Measurements from ENCODE around the gene PLXNA4.

PLXNA4 gene

DNA sequence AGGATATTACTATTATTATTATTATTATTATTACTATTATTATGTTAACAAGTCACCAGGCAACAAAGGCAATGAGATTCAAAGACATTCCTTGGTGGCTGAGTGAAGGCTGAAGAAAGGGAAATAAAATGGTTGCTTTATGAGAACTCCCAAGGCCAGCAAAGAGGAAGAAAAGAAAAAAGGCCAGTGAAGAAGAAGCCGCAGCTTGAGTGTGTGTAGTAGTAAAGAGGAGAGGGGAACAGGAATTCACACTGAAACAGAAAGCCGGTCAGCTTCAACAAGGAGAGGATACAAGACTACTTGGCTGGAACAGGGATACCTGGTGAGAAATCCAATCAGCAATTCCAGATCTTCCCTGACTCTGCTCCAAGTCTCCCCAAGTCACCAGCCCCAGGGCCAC, 42.4 kb downstream of the PLXNA4 start:
- ATAC-seq (no peak), DNase-seq (no peak)

DNA sequence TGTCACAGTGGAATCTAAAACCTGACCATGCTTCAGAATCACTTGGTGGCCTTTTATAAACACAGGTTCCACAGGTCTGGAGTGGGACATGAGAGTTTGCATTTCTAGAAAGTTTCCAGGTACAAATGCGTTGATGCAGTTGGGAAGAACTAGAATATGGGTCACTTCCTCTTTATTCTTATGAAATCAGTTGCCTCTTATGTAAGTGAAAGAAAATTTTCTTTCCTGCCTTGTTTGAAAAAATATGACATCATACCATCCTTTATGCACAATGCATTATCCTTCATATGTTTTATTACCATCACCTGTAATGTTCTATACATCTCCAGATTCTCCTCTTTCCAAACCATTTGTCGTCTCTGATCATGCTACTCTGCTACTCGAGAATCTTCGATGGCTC, 44.0 kb downstream of the PLXNA4 start:
- ATAC-seq, result no peak
- no peak for DNase-seq

DNA sequence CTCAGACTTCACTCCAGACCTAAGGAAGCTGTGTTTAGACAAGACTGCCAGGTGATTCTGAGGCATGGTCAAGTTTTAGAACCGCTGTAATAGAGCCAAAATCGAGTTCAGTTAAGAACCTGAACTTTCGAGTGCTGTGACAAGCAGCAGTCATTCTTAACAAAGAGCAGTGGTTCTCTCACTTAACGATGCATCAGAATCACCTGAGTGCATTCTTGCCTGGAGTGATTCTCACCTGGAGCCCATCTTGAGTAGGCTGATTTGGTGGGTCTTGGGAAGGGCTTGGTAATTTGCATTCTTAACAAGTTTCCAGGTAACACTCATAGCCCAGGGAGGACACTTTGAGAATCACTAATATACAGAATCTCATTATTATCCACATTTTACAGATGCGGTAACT, 44.7 kb downstream of the PLXNA4 start:
- no peak for ATAC-seq

DNA sequence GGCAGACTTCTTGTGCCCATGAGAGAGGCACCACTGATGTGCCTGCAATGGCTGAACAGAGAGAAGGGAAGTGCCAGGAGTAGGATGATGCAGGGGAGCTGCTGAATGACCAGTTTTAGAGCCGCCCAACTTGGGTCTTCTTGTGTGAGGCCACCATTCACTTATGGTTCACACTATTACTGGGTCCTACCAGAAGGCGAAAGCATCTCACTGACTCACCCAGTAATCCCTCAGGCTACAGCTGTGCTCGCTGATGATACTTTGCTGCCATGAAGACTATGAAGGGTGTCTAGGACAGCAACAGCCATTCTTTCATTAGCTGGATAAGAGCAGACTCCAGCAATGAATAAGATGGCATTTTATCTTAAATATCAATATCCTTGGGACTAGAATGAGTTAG, 47.6 kb downstream of the PLXNA4 start:
- DNase-seq, result no peak
- ATAC-seq, result no peak

More for the DNA sequence above, 44.7 kb downstream of the PLXNA4 start:
- DNase-seq, result no peak

DNA sequence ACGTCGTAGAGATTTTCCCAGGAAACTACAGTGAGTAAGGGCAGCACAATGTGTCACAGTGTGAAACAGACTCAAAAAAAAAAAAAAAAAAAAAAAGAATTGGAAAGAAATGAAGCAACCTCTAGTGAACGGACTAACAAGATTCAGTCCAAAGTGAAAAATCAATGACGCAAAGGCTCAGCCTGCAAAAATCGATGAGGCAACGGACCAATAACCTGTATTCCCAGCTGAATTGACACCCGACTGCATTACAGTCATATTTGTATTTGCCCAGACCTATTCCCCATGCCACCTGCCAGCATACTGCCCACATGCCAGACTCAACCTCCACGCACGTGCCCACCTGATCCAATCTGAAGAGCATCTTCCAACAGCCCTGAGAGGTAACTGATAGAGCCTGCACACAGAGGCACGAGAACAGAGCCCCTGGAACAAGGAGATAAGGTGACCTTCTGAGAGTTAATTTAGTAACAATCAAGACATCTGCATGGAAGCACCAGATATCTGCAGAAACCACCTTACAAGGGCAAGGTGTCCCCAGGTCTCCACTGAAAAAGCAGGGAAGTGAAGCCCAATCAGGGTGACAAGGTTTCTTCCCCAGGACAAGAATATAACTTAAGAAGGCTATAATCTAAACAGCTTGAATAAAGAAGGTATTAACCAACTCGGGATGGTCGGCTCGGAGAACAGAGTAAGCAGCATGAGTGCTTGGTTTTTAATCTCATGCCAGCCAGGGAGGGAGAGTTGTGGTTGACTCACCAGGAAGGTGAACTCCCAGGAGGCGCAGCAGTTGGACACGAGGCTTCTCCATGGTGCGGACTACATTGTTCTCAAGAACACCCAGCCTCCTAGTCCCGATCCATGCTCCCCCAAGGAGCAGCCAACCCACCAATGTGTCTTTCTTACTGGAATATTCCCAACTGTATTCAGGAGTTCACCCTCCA, 48.5 kb downstream of the PLXNA4 start:
- DNase-seq, result no peak
- no peak for ATAC-seq

DNA sequence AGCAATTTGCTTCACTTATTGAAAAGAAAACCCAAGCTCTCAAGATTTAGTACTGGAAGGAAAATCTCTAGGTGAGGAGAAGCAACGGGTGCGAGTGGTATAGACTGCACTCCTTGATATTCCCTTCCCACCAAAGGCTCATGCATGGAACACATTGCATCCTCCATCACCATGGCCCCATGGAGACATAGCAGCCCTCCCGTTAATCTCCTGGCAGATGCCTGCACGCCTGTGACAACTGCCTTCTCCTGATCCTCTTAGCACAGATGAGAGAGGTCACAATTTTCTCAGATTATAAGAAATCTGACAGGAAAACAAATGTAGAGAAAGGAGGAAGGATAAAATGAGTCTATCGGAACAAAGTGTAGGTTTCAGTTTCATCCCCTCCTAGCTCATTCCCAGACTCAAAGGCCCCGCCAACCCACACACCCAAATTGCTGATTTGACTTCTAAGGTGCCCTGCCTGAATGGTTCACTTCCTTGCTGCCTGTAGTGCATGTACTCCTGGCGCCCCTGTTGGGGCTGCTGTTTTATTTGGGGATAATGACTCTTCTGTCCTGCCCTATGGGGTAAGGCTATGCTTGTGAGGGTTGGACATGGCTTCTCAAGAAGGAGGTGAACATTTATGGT, 50.0 kb downstream of the PLXNA4 start:
- DNase-seq (peak; percentile 12), ATAC-seq (peak; percentile 53)

DNA sequence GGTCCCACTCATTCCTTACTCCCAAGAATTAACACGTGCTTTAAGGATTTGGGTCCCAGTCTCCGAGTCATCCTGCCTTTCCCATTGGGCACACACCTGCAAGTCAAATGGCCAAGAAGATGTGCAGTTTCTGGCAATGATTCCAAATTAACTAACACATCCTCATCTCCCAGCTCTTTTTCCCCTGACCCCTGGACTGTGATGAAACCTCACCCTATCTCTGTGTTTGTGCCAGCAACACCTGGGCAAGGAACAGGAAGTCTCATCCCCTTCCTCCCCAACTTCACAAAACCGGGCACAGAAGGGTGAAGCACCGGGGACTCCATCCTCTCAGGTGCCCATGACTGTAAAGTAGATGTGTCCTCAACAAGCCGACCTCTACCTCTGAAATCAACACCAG, 54.8 kb downstream of the PLXNA4 start:
- DNase-seq (no peak), ATAC-seq (no peak)

DNA sequence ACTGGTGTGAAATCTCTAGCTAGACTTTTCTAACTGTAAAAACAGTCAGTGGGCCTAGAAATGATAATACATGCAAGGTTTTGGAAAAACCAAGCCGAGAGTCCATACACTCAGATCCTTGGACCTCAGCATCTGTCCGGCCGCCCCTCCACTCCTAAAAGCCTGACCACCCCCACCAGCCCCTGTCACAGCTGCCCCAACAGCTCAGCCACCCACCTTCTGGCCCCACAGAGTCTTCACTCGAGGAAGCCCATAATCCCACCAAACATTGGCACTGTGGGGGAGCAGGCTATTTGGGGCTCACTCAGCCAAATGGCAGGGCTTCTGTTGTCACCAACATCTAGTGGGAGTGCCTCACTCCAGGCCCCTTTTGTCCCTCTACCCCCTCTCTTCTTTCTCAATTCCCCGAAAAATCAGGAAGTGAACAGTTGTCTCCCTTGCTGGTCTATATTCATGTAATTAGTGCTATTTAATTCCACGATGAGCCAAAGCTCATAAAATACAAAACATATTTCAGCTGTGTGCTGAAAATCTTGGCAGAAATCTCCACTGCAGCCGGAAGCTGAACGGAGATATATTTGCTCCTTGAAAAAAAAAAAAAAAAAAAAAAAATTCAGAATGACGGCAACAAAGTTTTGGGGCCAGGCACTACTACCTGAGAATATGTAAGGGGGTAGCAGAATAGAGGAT, 55.5 kb downstream of the PLXNA4 start:
- DNase-seq (no peak), ATAC-seq (no peak)

DNA sequence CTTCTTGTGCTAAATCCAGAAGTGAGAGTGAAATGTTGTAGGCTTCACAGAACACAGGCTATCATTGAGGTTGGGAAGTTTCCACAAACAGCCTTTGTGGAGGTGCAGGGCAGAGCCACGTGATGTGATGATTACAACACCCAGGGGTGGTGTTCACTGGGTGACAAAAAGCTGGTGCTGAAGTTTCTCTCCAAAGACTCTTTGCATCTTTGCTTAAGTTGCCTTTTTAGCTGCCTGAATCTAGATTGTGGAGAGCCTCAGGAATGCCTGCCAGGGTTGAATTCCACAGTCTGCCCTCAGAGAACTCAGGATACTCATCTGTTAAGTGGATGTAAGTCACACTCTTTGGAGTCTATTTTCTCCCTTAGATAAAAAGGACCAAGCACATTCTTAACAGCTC, 56.3 kb downstream of the PLXNA4 start:
- ATAC-seq (no peak), DNase-seq (no peak)

DNA sequence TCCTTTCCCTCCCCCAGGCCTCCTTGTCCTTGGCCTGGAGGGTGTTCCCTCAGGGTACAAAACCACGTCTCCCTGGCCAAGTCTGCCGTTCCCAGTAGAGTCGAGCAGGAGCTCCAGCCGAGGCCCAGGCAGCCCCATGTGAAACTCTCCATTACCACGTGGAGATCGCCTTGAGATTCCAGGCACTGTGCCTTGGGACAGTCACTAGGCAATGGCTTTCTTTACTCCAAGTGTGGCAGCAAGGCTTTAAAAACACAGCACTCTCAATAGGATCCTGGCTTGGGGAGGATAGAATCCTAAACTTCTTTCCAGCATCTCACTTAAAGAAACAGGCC, 57.5 kb downstream of the PLXNA4 start:
- DNase-seq (no peak), ATAC-seq (no peak)

DNA sequence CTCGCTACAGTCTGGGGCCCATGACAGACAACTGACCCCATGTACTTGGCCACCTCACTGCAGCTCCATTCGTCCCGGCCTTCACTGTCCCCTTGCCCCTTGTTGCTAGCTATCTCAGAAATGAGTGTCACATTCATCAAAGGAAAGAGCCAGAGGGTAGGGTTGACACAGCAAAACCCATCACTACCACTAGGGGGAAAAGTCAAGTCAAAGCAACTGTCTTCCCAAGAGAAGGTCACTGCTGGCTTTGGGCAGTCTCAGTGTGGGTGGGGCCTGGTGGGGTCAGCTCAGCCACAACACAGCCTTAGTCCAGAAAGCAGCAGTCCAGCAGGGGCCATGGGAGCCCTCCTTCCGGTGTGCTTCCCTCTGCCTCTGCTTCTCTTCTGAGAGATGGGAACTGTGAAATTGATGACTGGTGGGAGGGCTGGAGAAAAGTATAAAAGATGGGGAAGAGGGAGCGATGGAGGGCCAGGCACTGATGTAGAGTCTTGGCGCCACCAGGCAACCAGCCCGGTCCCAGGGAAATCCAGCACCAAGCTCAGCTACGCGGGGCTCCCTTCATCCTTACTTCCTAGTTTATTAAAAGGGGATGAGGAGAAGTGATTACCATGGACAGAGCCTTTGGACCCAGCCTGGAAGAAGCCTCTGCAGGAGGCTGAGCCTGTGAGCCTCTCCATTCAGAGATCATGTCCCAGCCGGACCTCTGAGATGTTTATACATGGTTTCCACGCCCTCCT, 58.0 kb downstream of the PLXNA4 start:
- peak; percentile 15 for ATAC-seq
- DNase-seq, result peak; percentile 16

DNA sequence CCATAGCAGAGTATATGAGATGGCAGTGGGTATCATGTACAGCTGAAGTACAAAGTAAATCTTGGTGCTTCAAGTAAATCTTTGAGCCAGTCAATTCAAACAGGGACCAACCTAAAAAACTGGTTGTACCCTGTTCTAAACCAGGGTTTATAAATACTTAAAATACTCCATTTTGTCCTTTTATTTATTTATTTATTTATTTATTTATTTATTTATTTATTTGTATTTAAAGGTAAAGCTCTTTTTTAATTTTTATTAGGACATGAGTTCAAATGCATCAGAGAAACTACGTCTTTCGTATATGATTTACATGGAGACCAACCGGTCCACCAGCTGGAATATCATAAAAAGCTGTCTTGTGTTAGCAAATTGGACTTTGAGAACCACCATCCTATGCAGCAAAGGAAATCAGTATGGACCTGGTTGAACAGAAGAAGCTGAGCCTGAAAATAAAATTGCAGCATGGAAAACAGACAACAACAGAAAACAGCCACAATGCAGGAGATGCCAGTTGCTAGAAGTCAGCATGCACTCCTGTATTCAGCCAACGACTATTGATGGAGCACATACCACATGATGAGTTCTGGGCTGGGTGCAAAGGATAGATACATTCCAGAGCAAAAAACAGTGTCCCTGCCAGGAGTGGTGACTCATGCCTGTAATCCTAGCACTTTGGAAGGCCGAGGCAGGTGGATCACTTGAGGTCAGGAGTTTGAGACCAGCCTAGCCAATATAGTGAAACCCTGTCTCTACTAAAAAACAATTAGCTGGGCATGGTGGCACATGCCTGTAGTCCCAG, 60.0 kb downstream of the PLXNA4 start:
- no peak for DNase-seq

DNA sequence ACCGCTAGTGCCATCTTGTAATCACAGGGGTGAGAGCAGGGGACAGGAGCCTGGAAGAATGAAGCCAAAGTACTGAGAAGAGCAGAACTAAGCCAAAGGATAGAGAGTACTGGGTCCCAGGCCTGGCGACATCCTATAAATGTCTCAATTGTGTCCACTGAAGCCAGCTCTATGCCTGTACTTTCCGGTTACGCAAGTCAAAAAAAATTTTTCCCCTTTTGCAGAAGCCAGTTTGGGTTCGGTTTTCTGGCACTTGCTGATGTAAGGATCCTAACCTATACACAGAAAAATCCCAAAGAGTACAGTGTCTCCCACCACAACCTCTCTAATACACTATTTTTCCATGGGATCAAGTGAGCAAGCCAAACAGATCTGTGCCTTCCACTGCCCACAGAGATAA, 61.1 kb downstream of the PLXNA4 start:
- no peak for ATAC-seq

More for the DNA sequence above, 60.0 kb downstream of the PLXNA4 start:
- ATAC-seq, result no peak

DNA sequence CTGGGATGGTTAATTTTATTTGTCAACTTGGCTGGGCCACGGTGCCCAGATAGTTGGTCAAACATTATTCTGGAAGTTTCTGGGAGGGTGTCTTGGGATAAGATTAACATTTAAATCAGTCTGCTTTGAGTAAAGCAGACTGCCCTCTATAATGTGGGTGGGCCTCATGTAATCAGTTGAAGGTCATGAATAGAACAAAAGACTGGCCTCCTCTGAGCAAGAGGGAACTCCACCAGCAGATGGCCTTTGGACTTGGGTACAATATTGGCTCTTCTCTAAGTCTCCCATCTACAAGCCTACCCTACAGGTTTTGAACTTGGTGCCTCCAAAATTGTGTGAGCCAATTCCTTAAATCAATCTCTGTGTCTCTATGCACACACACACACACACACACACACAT, 61.8 kb downstream of the PLXNA4 start:
- DNase-seq (no peak), ATAC-seq (no peak)

More for the DNA sequence above, 61.1 kb downstream of the PLXNA4 start:
- DNase-seq, result no peak

DNA sequence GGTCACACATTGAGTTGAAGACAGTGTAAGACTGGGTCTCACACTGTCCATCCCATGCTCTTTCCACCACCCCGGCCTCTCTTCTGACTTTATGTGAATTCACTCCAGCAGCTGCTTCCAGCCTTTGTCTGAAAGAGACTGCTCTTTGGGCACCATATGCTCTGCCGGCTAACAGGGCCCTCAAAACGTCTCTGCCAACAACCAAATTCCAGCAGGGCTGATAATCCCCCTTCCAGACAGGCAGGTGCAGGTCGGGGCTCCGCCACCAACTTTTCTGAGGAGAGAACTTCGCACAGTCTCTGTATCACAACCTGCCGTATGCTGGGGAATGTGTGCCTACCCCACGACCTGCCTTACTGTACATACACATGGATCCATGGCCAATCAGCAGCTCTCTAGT, 64.3 kb downstream of the PLXNA4 start:
- no peak for ATAC-seq
- no peak for DNase-seq

DNA sequence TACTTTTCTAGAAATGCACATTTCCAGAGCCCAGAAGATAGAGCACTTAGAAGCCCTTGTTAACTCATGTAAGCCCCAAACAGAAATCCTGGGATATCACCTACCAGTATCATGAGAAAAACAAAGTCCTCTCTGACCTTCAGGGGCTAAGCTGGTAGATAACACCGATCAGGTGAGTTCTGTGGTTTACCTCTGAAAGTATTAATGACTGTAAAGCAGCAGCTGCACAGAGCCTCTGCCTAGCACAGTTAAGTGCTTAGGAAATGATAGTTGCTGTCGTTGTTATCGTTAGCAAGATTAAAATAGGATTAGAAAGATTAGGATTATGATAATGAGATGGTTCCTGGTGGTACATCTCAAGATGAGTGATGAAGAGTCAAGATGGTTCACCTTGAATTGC, 64.9 kb downstream of the PLXNA4 start:
- ATAC-seq, result no peak
- DNase-seq, result no peak

DNA sequence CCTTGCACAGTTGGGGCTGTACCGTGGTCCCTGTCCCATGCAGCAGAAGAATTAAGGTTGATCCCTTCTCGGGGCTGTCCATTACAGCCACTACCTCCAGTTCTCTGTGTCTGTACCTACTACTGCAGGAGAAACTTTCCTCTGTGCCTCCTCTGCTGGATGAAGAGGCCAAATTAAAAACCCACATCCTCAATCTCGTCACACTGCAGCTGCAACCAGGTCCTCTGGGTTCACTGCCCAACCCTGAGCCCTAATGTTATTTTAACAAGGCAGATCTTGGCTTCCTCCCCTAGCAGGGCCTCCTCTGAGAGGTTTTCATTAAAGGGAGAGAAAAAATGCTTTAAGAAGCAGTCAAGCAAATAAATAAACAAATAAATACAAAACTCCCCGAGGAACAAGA, 66.6 kb downstream of the PLXNA4 start:
- DNase-seq (no peak), ATAC-seq (no peak)

DNA sequence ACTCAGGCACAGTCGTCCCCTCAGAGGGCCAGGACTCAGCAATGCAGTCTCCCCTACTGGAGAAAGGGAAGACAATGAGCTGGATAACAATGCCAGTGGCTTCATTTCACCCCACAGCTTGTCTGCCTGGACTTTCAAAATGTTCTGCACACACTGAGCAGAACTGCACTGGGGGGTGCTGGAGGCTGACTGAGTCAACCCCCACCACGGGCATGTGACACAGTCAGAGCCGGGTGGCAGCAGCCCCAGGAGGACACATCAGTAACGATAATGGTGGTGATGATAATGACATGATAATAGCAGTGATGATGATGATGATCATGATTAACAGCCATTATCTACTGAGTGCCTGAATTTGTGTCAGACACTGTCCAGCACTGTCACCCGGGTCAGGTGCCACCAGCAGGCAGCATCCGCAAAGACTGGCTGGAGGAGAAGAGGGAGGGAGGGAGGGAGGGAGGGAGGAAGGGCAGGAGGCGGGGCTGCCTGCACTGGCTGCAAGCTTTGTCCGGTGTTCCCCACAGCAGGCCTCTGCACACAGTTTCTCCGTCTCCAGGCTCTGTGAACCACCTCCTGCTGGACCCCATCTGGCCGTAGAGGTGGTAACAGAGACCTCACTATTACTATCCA, 67.4 kb downstream of the PLXNA4 start:
- DNase-seq, result no peak
- ATAC-seq, result no peak

DNA sequence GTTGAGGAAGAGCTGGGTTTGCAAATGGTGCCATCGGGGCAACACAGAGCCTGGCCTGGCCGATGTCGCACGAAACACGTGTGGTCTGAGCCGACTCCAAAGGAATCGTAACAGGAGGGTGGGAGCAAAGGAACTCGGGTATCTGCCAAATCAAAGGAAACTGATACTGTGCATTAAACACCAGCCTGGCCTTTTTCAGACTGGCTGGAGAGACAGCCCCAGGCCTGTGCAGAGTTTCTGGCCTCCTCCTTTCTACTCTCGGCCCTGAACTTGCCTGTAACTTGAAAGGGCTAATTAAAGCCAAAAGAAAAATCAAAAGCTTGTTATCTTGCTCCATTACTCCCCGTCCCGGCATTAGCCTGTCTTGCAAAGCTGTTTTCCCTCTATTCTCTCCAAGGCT, 71.4 kb downstream of the PLXNA4 start:
- DNase-seq (no peak), ATAC-seq (no peak)

DNA sequence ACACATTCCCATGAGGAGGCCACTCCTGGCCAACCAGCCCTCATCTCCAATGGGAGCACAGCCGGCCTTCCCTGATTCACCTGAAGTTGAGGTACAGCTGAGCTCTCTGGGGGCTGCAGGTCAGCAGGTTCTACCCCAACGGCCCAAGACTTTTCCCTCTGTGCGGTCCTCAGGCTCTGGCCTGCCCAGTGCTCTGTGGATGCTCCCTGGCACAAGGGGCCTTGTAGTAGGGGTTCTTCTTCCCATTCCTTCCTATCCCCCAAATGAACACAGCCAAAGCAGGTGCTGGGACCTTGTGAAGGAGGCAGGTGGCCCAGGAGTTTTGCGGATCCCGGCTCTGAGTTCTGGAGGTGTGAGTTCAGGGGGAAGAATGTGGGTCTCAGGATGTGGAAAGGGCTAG, 72.2 kb downstream of the PLXNA4 start:
- no peak for DNase-seq

DNA sequence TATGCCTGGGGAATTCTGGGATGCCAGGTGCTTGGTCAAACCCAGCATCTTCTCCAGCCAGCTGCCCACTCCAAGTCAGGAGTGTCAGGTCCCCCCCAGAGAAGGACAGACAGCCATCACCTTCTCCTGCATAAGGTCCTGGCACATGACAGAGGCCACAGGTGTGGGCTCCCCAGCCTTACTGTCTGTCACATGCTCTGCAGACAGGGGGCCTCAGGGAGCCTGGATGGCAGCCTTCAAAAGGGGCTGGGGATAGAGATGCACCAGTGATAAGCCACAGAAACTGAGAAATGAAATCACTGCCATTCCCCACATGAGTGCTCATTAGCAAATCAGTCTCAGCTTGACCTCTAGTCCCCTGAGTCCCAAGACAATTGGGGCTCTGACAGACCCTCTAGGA, 72.9 kb downstream of the PLXNA4 start:
- DNase-seq (no peak), ATAC-seq (no peak)

More for the DNA sequence above, 72.2 kb downstream of the PLXNA4 start:
- no peak for ATAC-seq
